Activated CD8-positive, alpha-beta T cell treated with anti-CD3 and anti-CD28 coated beads for 36 hours (primary cell): ENCODE data around the gene CEP19. TPM values are rescaled to one million over a fixed set of nuclear protein-coding genes. Genes with fewer than 3 reads are reported as not detected.

Experiments used
- ATAC-seq: fragments of 200-7000 bp; cut with Tn5 transposase; one replicate; pipeline ENCODE4 v1.10.0; 2021; ENCODE audit warnings: mild to moderate bottlenecking, moderate library complexity
- CTCF ChIA-PET: fragments of 350-600 bp; sonication (Branson Sonifier 250); formaldehyde crosslinking; loops from one replicate; lab custom pipeline; 2021; ENCODE audit warnings: antibody characterized with exemption; lab: Charles Lee
- POLR2A ChIA-PET: fragments of 350-600 bp; sonication (Branson Sonifier 250); formaldehyde crosslinking; loops from one replicate; lab custom pipeline; 2021; ENCODE audit warnings: antibody characterized with exemption; lab: Charles Lee
- DNase-seq: peaks from one replicate; pipeline ENCODE4 v3.0.0-alpha.2; 2020
- H3K27ac Mint-ChIP-seq: one replicate; pipeline ENCODE4 v1.8.0; 2021; ENCODE audit warnings: mild to moderate bottlenecking, mixed read lengths
- H3K27me3 Mint-ChIP-seq: one replicate; pipeline ENCODE4 v1.8.0; 2021; ENCODE audit warnings: mixed read lengths
- H3K36me3 Mint-ChIP-seq: one replicate; pipeline ENCODE4 v1.8.0; 2021; ENCODE audit warnings: low read depth, mixed read lengths
- H3K4me1 Mint-ChIP-seq: one replicate; pipeline ENCODE4 v1.8.0; 2021; ENCODE audit warnings: low read depth, mixed read lengths
- H3K4me3 Mint-ChIP-seq: one replicate; pipeline ENCODE4 v1.8.0; 2021; ENCODE audit warnings: mild to moderate bottlenecking, moderate library complexity, mixed read lengths
- H3K9me3 Mint-ChIP-seq: one replicate; pipeline ENCODE4 v1.8.0; 2021; ENCODE audit warnings: mixed read lengths
- intact Hi-C: fragments of 100-400 bp; cut with micrococcal nuclease; formaldehyde crosslinking; loops from one replicate; pipeline ENCODE4 v1.10.0; 2022
- total RNA-seq, 2 experiments: library from RNA; stranded (reverse); gene quantifications; one replicate each; pipeline ENCODE4 v1.2.3, GENCODE V29; 2021
- TF ChIP-seq, protein P1 (sequence below): fragments of 200-600 bp; IDR thresholded peaks from one replicate; pipeline ENCODE4 v1.8.0; 2022; ENCODE audit warnings: antibody characterized with exemption, mild to moderate bottlenecking

CEP19 gene, protein sequence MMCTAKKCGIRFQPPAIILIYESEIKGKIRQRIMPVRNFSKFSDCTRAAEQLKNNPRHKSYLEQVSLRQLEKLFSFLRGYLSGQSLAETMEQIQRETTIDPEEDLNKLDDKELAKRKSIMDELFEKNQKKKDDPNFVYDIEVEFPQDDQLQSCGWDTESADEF
- 1 to 10 TPM; 5.2 to 5.5 TPM for total RNA-seq

DNA sequence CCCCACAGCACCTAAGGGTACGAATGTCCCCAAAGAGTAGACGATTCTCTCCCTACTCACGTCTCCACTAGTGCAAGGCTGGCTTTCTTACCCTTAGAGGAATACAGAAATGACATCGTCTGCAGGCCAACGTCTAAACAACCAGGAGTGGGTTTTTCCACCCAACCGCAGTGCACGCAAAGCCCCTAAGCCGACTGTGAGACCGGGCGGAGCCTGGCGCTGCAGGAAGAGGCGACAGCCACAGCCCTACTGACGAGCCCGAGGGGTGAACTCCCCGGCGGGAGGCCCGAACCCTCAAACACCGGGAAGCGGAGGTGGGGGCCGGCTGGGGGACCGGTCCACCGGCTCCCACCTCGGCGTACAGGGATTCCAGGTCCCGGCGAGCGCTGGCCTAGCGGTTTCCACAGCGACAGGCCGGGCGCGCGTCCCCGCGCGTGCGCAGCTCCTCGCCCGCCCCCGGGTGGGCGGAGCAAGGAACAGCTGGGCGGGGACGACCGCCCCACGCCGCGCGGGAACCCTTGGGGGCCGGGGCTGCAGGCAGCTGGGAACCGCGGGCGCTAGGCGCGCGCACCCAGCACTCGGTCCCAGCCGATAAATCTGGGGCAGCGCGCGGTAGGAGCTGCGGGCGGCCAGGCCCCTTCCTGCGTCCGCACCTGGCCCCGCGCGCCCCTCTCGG lies at the start of gene CEP19, which contains the start of gene PIGX:
CEP19 (minus strand) TSS at position 413 of the 676 bp plus-strand sequence. CDS start 3,593 bp downstream, outside the sequence.
PIGX (plus strand) TSS at position 540 of the 676 bp plus-strand sequence.
- peak within 1 kb of the TSS; percentile 93 for H3K27ac Mint-ChIP-seq
- H3K4me3 Mint-ChIP-seq: peak within 1 kb of the TSS; percentile 81
- TF ChIP-seq, protein P1, sequence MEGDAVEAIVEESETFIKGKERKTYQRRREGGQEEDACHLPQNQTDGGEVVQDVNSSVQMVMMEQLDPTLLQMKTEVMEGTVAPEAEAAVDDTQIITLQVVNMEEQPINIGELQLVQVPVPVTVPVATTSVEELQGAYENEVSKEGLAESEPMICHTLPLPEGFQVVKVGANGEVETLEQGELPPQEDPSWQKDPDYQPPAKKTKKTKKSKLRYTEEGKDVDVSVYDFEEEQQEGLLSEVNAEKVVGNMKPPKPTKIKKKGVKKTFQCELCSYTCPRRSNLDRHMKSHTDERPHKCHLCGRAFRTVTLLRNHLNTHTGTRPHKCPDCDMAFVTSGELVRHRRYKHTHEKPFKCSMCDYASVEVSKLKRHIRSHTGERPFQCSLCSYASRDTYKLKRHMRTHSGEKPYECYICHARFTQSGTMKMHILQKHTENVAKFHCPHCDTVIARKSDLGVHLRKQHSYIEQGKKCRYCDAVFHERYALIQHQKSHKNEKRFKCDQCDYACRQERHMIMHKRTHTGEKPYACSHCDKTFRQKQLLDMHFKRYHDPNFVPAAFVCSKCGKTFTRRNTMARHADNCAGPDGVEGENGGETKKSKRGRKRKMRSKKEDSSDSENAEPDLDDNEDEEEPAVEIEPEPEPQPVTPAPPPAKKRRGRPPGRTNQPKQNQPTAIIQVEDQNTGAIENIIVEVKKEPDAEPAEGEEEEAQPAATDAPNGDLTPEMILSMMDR: no peak
- intact Hi-C loops: no loop called here
- H3K4me1 Mint-ChIP-seq: peaks cover 36% of the 10 kb centered on the region
- H3K36me3 Mint-ChIP-seq: peaks cover 8% of the 10 kb centered on the region
- ATAC-seq (peak; percentile 84), DNase-seq (peak; percentile 96)
- H3K9me3 Mint-ChIP-seq: no peaks in the 10 kb centered on the region
- CTCF ChIA-PET: interaction anchor here (0.9 to 1.9 kb wide), 4 partner anchors 27 to 183 kb away, joined by 3 to 5 read pairs (median 3); no protein-coding TSS in a partner anchor
- H3K27me3 Mint-ChIP-seq: no peaks in the 10 kb centered on the region
- POLR2A ChIA-PET: interaction anchor here (0.5 to 1.7 kb wide), 8 partner anchors 13 to 368 kb away, joined by 3 to 10 read pairs (median 3); no protein-coding TSS in a partner anchor

DNA sequence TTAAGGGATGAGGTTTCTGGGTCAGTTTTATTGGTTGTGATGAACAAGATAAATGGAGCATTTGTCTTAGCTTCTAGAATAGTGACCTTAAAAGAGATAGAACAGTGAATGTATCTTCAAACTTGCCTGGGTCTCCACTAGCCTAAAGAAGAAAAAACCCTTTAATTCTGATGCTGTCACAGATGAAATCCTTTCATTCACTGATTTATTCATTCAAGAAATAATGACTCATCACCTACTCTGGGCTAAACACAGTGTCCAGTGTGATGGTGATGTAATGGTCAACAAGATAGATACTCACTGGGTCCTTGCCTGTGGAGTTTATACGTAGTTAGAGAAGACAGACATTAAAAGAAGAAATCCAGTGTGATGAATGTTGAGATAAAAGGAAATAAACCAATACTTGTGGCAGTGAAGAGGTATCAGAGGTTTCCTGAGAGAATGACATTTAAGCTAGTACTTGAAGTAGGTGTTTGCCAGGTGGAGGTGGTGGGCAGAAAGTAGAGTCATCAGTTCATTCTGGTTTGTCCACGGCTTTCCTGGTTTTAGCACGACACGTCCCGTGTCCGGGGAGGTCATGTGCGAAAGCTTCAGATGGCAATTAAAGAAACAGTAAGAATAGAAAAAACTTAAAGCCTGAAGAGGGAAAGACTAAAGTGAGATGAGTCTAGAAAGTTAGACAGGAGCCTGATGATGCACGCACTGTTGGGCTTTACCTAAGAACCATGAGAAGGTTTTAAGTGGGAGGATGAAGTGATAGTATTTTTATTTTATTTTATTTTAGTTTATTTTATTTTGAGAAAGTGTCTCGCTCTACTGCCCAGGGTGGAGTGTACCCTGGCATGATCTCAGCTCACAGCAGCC lies 46.1 kb upstream of the CEP19 start:
- TF ChIP-seq, protein P1: no peak
- intact Hi-C loops: no loop called here
- peak; percentile 53 for DNase-seq
- Mint-ChIP-seq H3K27me3 (no peaks in the 10 kb centered on the region), H3K27ac (peak overlapping the region; percentile 84), H3K9me3 (peaks cover 23% of the 10 kb centered on the region), H3K36me3 (peaks cover 52% of the 10 kb centered on the region), H3K4me3 (peak overlapping the region; percentile 1), H3K4me1 (peaks cover 52% of the 10 kb centered on the region)
- ChIA-PET POLR2A (interaction anchor here (0.8 to 0.9 kb wide), 2 partner anchors 46 to 183 kb away, joined by 3 read pairs; partner anchors contain the start of genes CEP19 and PIGX), CTCF (no interaction called here)
- peak; percentile 74 for ATAC-seq

DNA sequence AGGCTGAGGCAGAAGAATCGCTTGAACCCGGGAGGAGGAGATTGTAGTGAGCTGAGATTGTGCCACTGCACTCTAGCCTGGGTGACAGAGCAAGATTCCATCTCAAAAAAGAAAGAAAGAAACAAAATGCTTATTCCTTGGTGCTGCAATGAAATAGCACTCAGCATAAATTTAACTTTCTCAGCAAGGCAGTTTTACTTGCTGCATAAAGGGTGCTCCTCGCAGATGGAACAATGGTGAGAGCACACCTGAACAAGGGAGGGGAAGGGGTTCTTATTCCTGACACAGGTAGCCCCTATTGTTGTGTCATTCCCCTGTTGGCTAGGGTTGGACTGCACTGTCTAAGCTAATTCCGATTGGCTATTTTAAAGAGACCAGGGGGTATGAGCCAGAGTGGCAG lies 44.7 kb upstream of the CEP19 start:
- Mint-ChIP-seq H3K4me1 (peaks cover 50% of the 10 kb centered on the region), H3K27ac (peak overlapping the region; percentile 71), H3K4me3 (no peak overlapping the region), H3K9me3 (peaks cover 19% of the 10 kb centered on the region), H3K36me3 (peaks cover 56% of the 10 kb centered on the region), H3K27me3 (no peaks in the 10 kb centered on the region)
- TF ChIP-seq, protein P1: no peak
- DNase-seq (no peak), ATAC-seq (no peak)
- ChIA-PET CTCF (no interaction called here), POLR2A (no interaction called here)
- intact Hi-C loops: no loop called here

DNA sequence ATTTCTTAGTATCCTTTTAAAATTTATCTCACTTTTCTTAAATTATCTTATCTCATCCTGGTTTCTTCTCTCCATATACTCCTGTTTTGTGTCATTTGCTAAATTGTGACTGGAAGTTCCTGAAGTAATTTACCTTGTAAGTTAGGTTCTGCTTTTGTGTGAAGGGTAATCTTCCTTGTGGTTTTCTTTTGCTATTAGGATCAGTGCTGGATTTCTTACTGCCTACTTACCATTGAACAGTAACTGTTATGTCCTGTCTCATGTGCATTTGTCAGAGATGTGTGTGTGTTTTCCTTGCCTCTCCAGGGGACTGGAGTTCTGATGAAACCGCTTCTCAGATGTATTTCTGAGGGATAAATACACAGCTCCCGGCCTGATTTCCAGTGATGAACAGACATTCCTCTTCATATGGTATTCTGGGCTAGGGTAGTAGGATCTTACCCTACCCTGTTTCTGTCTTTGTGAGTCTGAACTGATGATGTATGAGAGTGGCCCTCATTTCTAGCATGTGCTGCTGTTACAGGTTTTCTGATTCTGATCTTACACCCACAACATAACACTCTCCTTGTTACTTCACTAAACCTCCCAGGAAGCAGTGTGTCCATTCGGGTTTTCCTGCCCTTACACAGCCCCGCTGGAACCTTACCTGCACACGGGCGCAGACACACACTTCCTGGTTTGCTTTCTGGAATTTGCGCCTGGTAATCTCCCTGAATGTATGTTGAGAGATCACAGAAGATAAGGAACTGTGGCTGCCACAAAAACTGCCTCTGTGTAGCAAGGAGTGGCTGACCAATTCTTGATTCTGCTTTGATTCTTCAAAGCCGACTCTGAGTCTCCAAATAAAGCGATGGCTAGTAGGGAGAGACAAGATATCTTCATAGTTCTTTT lies 42.3 kb upstream of the CEP19 start:
- ATAC-seq: no peak
- TF ChIP-seq, protein P1: no peak
- Mint-ChIP-seq H3K27ac (peak overlapping the region; percentile 50), H3K27me3 (no peaks in the 10 kb centered on the region), H3K36me3 (peaks cover 65% of the 10 kb centered on the region), H3K9me3 (peaks cover 18% of the 10 kb centered on the region), H3K4me1 (peaks cover 56% of the 10 kb centered on the region), H3K4me3 (no peak overlapping the region)
- CTCF ChIA-PET: interaction anchor here (1.1 kb wide), 1 partner anchor 15 kb away, joined by 3 read pairs; no protein-coding TSS in a partner anchor
- intact Hi-C loops: no loop called here
- no peak for DNase-seq
- POLR2A ChIA-PET: interaction anchor here (1.2 to 1.5 kb wide), 2 partner anchors 11 to 13 kb away, joined by 3 to 4 read pairs; no protein-coding TSS in a partner anchor
